GM19455 (cell line): ENCODE measurements around the gene TNIP1.

Source experiments
- ATAC-seq: cut with Tn5 transposase; IDR thresholded peaks from one replicate; pipeline ENCODE4 v1.9.1; 2021; ENCODE audit not compliant: unreplicated experiment

Gene TNIP1

GRCh38 chr5:151025250-151025606 lies 55.6 kb downstream of the TNIP1 start:
- ATAC-seq, result no peak

GRCh38 chr5:151024440-151025249 lies 56.2 kb downstream of the TNIP1 start:
- ATAC-seq, result no peak

DNA sequence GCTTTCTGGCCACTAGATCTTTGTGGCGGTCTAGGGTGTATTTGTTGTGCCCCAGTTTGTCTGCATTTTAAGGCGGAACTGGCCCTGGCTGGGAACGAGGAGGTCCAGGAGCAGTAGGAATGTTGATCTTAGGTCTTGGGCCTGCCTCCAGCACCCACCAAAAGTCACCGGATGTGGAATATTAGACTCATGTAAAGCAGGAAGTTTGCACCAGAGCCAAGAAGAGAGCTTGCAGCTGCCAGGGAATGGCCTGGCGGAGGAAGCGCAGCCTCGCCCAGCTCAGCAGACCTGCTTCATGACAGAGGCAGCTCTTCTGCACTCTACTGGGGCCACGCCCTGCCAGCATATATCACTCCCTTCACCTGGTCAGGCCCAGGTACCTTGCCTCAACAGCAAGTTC lies 57.2 kb downstream of the TNIP1 start:
- no peak for ATAC-seq

GRCh38 chr5:151023047-151023615 lies 57.7 kb downstream of the TNIP1 start:
- ATAC-seq, result no peak

DNA sequence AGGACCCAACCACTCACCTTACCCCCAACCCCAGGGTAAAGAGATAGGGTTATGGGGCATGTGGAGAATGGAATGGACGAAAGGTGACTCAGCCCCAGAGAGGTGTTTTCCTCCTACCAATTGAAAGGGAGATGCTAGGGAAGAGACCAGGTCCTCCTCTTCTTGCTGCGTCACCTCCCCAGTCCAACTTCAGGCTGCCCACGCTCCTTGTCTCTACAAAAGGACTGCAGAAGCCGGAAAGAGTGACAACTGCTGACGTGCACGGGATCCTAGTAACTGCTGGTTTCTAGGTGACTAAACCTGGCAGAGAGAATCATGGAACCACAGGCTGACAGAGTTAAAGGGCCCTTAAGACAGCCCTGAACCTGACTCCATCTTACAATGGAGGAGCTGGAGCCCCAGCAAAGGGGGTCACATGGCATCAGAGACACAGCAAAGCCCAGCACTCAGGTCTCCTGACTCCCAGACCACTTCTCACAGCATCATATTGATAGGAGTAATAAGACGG lies 58.3 kb downstream of the TNIP1 start:
- no peak for ATAC-seq

GRCh38 chr5:151021746-151022145 lies 59.1 kb downstream of the TNIP1 start:
- ATAC-seq, result no peak

GRCh38 chr5:151020304-151021110 lies 60.3 kb downstream of the TNIP1 start, which contains the start of gene GPX3:
GPX3 (plus strand) TSS chr5:151020591; CDS start chr5:151020655, 64 bp downstream.
- no peak for ATAC-seq

GRCh38 chr5:151019331-151019730 lies 61.5 kb downstream of the TNIP1 start:
- no peak for ATAC-seq

GRCh38 chr5:151018846-151019245 lies 62.0 kb downstream of the TNIP1 start:
- ATAC-seq, result no peak

GRCh38 chr5:151017897-151018296 lies 62.9 kb downstream of the TNIP1 start:
- ATAC-seq, result no peak

DNA sequence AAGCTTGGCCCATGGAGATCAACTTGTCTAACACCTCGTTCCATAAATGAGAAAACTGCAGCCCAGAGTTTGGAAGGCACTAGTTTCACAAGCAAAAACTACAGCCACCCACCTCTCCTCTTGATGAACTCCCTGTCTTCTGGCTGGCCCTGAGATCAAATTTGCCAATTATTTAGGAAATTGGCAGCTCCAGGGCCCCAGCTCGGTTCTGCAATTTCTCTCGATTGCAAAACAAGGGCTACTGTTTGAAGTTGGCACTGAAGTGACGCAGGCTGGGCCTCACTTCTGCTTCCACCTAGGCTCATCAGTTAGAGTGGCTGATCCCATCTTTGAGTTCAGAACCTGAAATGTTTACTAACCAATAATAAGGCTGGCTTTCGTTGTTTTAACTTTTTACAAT lies 64.1 kb downstream of the TNIP1 start:
- ATAC-seq, result no peak

- no peak for ATAC-seq
Measured at GRCh38 chr5:151015974-151016587, 64.8 kb downstream of the TNIP1 start.

DNA sequence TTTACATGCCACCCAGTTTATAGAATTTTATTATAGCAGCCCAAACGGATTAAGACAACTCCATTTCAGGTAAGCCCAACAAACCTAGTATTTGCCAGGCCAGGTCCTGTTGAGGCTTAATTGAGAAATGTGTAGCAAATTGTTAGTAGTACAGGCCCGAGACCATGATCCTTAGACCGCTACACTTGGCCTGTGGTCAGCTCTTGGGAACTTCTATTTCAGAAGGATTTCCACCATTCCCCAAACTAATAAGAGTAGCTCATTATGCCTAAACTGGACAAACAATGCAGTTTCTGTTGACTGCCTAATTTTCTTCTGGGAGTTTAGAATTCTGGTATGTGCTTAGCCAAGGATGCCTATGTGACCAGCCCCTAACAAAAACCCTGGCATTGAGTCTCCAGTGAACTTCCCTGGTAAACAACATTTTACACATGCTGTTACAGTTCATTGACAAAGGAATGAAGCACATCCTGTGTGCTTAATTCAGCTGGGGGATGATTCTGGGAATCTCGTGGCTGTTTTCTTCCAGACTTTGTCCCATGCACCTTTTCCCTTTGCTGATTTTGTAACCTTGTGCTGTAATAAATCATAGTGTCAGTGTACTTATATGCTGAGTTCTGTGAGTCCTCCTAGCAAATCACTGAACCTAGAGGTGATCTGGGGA lies 66.0 kb downstream of the TNIP1 start:
- no peak for ATAC-seq

GRCh38 chr5:151012862-151013261 lies 68.0 kb downstream of the TNIP1 start:
- no peak for ATAC-seq

- ATAC-seq, result no peak
Measured at GRCh38 chr5:151008906-151009305, 71.9 kb downstream of the TNIP1 start.

DNA sequence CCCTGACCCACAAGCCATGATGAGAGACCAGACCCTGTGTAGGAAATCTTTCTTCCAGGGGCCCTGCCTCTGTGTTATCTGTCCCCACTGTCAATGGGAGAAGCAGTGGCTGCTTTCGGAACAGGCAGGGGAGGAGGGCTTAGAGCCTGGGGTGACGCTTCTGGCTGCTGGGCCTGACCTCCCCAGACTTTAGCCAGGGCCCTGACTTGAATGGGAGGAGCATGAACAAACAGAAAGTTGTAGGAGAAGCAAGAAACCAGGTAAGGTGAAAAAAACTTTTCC lies 72.7 kb downstream of the TNIP1 start:
- ATAC-seq, result no peak

DNA sequence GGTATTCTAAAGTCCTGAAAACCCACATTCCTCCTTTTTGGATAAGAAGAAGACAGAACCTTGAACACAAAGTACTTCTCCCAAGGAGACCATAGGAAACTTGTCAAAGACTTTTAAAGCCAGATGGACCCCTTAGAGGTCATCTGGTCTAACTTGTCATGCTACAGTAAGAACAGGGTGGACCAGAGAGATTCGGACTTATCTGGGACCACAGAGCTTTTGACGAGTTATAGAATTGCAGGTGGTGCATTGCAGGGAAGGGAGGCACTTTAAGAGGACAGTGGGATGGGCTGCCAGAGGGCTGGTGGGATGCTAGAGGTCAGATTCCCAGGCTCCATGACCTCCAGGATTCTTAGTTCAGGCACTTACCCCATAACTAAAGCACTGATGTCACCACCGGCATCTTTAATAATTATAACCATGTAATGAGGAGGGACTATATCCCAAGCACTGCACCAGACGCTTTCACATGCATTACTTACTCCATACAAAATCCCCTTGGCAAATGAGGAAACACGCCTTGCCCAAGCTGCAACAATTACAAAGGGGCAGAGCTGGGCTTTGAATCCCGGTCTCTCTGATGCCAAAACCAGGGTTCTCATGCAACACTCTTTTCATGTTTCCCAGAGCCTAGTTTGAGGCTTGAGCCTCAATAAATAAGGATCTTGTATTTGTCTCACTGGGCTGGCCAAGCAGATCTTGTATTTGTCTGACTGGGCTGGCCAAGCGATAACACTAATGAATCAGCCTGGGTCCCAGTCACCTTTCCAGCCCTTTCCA lies 73.2 kb downstream of the TNIP1 start:
- no peak for ATAC-seq

DNA sequence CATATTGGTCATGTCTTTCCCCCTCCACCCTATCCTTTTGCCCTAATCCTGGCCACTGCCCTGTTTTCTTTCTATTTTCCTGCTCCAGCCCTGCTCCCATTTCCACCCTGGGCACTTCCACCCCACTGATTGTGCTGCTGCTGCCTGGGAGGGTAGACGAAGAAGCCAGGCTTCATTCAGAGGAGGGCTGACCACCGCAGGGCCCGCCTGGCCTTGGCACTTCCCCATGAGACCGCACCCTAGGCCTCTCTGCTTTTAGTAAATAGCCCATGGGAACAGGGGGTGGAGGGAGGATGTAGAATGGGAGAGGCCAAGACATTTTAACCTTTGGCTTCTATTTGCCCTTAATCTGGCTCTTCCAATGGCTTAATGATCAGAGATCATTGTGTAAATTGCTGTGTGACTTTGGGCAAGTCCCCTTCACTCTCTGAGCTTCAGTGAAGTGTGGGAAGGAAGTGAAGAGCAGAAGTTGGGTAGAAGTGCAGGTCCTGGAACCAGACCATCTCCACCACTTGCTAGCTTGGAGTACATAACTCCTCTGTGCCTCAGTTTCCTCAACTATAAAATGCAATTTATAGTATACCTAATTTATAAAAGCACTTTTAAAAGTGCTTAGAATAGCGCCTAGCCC lies 74.0 kb downstream of the TNIP1 start:
- ATAC-seq, result no peak

GRCh38 chr5:151005950-151006576 lies 74.8 kb downstream of the TNIP1 start:
- ATAC-seq, result no peak
